HL-60 (cell line): ENCODE data around the gene KLHL7.

Experiments used
- POLR2AphosphoS5 ChIP-seq: IDR thresholded peaks from 2 replicates; pipeline ENCODE4 v1.6.1; 2012; ENCODE audit warnings: low read depth
- TF ChIP-seq, protein P1 (sequence below): IDR thresholded peaks from one replicate; pipeline ENCODE4 v1.5.1; 2011; ENCODE audit warnings: low read length, control low read depth, inconsistent platforms; ENCODE audit not compliant: insufficient read depth

DNA sequence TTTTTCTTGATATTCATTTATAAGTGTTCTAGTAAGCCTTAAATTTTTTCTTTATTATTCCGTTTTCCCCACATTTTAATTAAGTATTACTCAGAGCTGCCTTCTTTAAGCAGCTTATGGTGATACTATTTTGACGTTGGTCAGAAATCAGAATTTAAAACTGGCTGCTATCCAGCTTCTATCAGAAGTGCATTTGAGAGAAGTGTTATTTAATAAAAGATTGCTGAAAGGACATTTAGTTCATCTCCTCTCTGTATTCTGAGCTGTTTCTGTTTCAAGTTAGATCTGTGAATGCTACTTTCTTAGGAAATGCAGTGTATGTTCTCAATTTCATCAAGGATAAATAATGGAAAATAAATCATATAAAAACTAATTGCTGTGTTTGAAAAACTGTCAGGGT is 17.4 kb downstream of the KLHL7 start:
- TF ChIP-seq, protein P1, sequence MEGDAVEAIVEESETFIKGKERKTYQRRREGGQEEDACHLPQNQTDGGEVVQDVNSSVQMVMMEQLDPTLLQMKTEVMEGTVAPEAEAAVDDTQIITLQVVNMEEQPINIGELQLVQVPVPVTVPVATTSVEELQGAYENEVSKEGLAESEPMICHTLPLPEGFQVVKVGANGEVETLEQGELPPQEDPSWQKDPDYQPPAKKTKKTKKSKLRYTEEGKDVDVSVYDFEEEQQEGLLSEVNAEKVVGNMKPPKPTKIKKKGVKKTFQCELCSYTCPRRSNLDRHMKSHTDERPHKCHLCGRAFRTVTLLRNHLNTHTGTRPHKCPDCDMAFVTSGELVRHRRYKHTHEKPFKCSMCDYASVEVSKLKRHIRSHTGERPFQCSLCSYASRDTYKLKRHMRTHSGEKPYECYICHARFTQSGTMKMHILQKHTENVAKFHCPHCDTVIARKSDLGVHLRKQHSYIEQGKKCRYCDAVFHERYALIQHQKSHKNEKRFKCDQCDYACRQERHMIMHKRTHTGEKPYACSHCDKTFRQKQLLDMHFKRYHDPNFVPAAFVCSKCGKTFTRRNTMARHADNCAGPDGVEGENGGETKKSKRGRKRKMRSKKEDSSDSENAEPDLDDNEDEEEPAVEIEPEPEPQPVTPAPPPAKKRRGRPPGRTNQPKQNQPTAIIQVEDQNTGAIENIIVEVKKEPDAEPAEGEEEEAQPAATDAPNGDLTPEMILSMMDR: no peak
- no peak for TF ChIP-seq POLR2AphosphoS5
